Activated CD8-positive, alpha-beta T cell treated with anti-CD3 and anti-CD28 coated beads, Interleukin-2, amount 10 ng/mL, durations not matched to agents 7 days and 5 days (primary cell): ENCODE measurements around the gene PRPF31. TPM values are rescaled to one million over a fixed set of nuclear protein-coding genes. Genes with fewer than 3 reads are reported as not detected.

Experiments used
- ATAC-seq: fragments of 150-1000 bp; cut with Tn5 transposase; one replicate; pipeline ENCODE4 v1.10.0; 2021; ENCODE audit warnings: moderate library complexity
- CTCF ChIA-PET: fragments of 350-600 bp; sonication (Branson Sonifier 250); formaldehyde crosslinking; loops from one replicate; lab custom pipeline; 2021; ENCODE audit warnings: antibody characterized with exemption; lab: Charles Lee
- POLR2A ChIA-PET: fragments of 350-600 bp; sonication (Branson Sonifier 250); formaldehyde crosslinking; loops from one replicate; lab custom pipeline; 2021; ENCODE audit warnings: antibody characterized with exemption; lab: Charles Lee
- DNase-seq: peaks from one replicate; pipeline ENCODE4 v3.0.0-alpha.2; 2020
- H3K27ac Mint-ChIP-seq: one replicate; pipeline ENCODE4 v1.8.0; 2021; ENCODE audit warnings: mild to moderate bottlenecking, mixed read lengths
- H3K27me3 Mint-ChIP-seq: one replicate; pipeline ENCODE4 v1.8.0; 2021; ENCODE audit warnings: low read depth, mixed read lengths
- H3K36me3 Mint-ChIP-seq: one replicate; pipeline ENCODE4 v1.8.0; 2021; ENCODE audit warnings: low read depth, mixed read lengths
- H3K4me1 Mint-ChIP-seq: one replicate; pipeline ENCODE4 v1.8.0; 2021; ENCODE audit warnings: low read depth, mixed read lengths
- H3K4me3 Mint-ChIP-seq: one replicate; pipeline ENCODE4 v1.8.0; 2021; ENCODE audit warnings: mild to moderate bottlenecking, mixed read lengths
- H3K9me3 Mint-ChIP-seq: one replicate; pipeline ENCODE4 v1.8.0; 2022; ENCODE audit warnings: mixed read lengths; ENCODE audit not compliant: insufficient read depth
- total RNA-seq, 2 experiments: library from RNA; stranded (reverse); gene quantifications; one replicate each; pipeline ENCODE4 v1.2.3, GENCODE V29; 2021

The PRPF31 gene
- total RNA-seq, 2 experiments from 2014 or later, result 77.5 to 82.8 TPM

DNA sequence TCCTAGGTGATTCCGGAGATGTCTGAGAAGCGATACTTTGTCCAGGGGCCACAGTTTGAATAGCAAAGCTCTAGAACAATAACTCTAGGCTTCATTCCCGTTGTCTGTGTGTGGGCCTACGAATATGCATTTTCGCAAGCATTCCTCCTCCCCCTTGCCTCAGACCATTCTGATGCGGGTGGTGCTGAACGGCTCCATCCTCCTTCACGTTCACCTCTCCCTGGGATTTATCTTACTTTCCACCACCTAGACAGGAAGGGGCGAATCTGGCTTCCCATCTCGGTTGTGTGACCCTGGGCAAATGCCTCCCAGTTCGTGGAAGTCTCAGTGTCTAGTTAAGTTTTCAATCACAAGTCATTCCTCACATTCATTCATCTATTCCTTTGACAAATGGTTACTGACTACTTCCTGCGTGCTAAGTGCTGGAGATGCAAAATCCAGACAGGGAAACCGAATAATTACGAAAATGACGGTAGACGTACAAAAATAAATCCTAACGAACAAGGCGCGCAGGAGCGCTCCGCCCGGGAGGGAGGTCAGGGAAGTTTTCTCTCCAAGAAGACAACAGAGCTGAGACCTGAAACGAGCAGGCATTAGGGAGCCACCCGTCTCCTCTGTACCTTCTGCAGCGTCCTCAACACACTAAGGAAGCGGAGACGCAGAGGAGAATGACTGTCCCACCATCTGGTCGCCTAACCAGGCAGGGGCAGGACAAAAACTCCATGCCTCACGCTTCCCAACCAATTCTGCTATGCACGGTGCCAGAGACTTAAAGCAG lies 20.7 kb downstream of the PRPF31 start:
- H3K4me1 Mint-ChIP-seq, result peaks cover 45% of the 10 kb centered on the region
- peak overlapping the region; percentile 92 for H3K27ac Mint-ChIP-seq
- DNase-seq (no peak), ATAC-seq (no peak)
- H3K4me3 Mint-ChIP-seq, result peak overlapping the region; percentile 84
- peaks cover 25% of the 10 kb centered on the region for H3K36me3 Mint-ChIP-seq
- H3K9me3 Mint-ChIP-seq, result no peaks in the 10 kb centered on the region
- ChIA-PET POLR2A (interaction anchor here (0.8 to 2.3 kb wide), 9 partner anchors 12 to 65 kb away, joined by 3 to 20 read pairs (median 4); partner anchors contain the start of genes LENG1, PRPF31 and TFPT), CTCF (interaction anchor here (1.0 to 2.2 kb wide), 11 partner anchors 14 to 253 kb away, joined by 3 to 7 read pairs (median 3); partner anchors contain the start of genes LENG1, PRPF31 and TFPT)
- no peaks in the 10 kb centered on the region for H3K27me3 Mint-ChIP-seq

DNA sequence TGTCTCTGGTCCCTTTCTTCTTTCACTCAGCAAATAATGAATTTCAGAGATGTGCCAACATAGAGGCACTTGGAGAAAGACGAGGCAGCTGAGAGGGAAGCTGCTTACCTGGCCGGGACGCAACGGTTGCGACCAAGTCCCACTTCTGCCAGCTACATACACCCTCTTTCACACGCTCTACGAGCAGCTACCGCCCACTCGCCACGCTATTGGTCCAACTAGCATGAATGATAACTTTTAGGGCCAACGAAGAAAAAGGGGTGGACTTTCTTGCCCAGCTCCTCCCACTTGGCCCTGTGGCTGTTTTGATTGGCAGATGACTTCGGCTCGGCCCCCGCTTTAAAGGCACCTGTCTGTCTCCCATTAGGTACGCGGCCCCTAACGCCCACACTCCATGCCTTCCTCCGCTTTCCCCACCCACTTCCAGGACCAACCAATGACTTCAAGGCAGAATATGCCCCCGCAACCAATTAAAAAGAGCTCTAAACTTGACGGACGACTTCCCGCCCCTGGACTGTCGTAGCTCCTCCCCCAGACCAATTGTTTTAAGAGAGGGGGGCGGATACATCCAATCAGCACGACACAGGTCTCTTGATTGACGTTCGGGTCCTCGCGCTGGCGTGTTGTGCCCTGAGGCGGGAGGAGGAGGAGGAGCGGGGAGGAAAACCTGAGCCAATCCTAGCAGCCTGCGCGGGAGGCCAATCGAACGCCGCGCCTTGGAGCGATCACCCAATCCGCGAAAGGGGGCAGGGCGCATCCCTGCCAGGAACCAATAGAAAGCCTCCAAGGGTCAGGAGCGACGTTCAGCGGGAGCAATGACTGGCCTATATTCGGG lies 21.5 kb downstream of the PRPF31 start:
- Mint-ChIP-seq H3K27ac (peak overlapping the region; percentile 92), H3K36me3 (peaks cover 24% of the 10 kb centered on the region), H3K9me3 (no peaks in the 10 kb centered on the region), H3K27me3 (no peaks in the 10 kb centered on the region), H3K4me1 (peaks cover 45% of the 10 kb centered on the region), H3K4me3 (peak overlapping the region; percentile 84)
- ATAC-seq, result peak; percentile 88
- DNase-seq, result peak; percentile 100
- POLR2A ChIA-PET, result interaction anchor here (0.5 to 2.3 kb wide), 13 partner anchors 11 to 1517 kb away, joined by 3 to 20 read pairs (median 3); partner anchors contain the start of genes LENG1, MYADM, PRPF31 and TFPT
- CTCF ChIA-PET, result interaction anchor here (1.0 to 2.2 kb wide), 13 partner anchors 14 to 1517 kb away, joined by 3 to 7 read pairs (median 3); partner anchors contain the start of genes LENG1, MBOAT7, PRPF31 and TFPT

DNA sequence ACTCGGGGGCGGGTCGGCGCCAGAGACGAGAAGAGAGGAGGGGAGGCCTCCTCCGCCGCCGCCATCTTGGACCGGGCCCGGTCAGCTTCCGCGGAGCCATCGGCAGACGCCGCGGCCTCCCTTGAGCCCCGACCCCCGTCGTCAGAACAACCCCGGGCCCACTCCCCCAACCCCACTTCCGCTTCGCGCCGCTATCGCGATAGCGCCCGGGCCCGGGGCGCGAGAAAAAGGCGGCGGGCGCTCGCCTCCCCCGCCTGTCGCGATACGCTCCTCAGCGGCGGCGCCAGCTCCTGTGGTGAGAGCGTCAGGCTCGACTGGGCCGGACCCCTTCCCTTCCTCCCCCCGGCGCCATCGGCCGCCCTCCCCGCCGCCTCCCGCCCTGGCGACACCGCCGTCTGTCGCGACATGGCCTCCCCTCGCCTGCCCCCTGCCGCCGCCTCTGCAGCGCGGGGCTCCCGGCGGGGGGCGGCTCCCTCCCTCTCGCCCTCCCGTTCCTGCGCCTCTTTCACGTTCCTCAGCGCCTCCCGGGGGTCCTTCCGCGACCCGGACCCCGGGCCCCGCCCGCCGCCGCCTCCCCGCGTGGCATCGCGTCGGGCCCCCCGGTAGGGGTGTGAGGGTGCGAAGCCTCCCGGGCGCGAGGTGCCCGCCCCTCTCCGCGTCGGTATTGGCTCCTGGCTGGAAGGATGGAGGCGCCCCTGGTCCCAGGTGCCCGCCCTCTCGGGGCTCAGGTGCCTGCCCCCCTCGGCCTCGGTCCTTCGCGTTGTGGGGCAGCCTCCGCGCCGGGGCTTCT lies 22.3 kb downstream of the PRPF31 start, which contains the start of gene CNOT3:
CNOT3 (plus strand) TSS at position 64 of the 790 bp plus-strand sequence. CDS start 5,217 bp downstream, outside the sequence.
- ChIA-PET POLR2A (interaction anchor here (0.5 to 2.5 kb wide), 10 partner anchors 10 to 1516 kb away, joined by 3 to 20 read pairs (median 4); partner anchors contain the start of genes LENG1, MYADM, PRPF31 and TFPT), CTCF (interaction anchor here (1.0 to 2.2 kb wide), 11 partner anchors 17 to 1516 kb away, joined by 3 to 7 read pairs (median 4); partner anchors contain the start of genes LENG1 and MBOAT7)
- ATAC-seq (no peak), DNase-seq (peak; percentile 44)
- Mint-ChIP-seq H3K27ac (peak within 1 kb of the TSS; percentile 92), H3K9me3 (no peaks in the 10 kb centered on the region), H3K4me3 (peak within 1 kb of the TSS; percentile 84), H3K4me1 (peaks cover 45% of the 10 kb centered on the region), H3K27me3 (no peaks in the 10 kb centered on the region), H3K36me3 (peaks cover 32% of the 10 kb centered on the region)

DNA sequence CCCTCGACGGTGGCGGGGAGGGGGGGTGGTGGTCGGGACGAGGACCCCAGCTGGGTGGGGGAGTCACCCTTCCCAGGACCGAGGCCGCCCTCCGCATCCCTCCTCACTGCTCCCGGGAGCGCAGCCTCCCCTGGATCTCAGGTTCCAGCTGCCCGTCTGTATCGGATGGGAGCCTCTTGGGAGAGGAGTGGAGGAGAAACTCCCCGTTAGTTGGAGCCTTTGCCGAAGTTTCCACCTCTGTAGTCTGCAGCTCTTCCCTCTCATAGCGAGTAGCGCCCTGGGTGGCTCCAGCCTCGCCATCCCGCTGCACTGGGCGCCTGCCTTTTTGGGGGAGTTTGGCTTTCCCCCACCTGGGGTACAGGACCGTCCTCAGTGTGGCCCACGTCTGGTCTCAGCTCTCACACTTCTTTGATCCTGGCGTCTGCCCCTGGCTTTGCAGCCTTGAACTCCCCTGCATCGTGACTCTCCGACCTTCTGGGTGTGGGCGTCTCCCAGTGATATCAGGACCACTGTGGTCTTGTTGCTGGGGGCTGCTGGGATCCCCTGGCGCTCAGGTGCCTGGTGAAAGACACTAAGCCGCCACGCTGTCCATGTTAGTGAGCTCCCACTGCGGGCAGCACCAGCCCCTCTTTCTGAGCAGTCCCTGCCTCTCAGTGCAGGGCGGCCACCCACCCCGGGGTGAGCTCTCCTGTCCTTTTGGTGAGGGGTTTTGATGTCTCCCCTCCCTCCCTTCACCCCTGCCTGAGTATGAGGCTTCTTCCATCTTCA lies 23.1 kb downstream of the PRPF31 start:
- Mint-ChIP-seq H3K4me3 (peak overlapping the region; percentile 84), H3K9me3 (no peaks in the 10 kb centered on the region), H3K36me3 (peaks cover 39% of the 10 kb centered on the region), H3K4me1 (peaks cover 45% of the 10 kb centered on the region), H3K27me3 (no peaks in the 10 kb centered on the region), H3K27ac (peak overlapping the region; percentile 87)
- DNase-seq (no peak), ATAC-seq (no peak)
- ChIA-PET POLR2A (interaction anchor here (0.6 to 2.5 kb wide), 6 partner anchors 19 to 1439 kb away, joined by 3 to 20 read pairs (median 4); partner anchors contain the start of genes LENG1, PRPF31 and TFPT), CTCF (interaction anchor here (1.2 kb wide), 1 partner anchor 20 kb away, joined by 4 read pairs; the partner anchor contains the start of gene LENG1)

DNA sequence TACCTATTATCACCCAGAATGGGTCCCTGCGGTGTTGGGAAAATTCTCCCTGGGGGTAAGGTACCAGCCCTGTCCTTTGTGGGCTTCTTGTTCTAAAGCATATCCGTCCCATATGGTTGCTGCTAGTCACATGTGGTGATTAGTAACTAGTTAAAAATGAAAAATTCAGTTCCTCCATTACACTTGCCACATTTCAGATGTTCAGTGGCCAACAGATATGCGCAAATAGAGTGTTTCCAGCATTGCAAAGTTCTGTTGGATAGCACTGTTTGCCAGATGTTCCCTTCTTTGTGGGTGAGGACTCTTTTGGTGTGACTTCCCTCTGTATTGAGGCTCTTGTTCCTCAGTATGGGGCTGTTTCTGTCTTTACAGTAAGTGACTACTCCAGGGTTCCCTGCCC lies 25.8 kb downstream of the PRPF31 start:
- no peak for ATAC-seq
- H3K36me3 Mint-ChIP-seq, result peaks cover 56% of the 10 kb centered on the region
- H3K4me1 Mint-ChIP-seq, result peaks cover 31% of the 10 kb centered on the region
- H3K9me3 Mint-ChIP-seq, result no peaks in the 10 kb centered on the region
- POLR2A ChIA-PET, result interaction anchor here (1.5 kb wide), 1 partner anchor 18 kb away, joined by 7 read pairs; the partner anchor contains the start of gene LENG1
- H3K27ac Mint-ChIP-seq, result no peak overlapping the region
- CTCF ChIA-PET, result interaction anchor here (1.2 kb wide), 1 partner anchor 19 kb away, joined by 3 read pairs; the partner anchor contains the start of gene LENG1
- H3K4me3 Mint-ChIP-seq, result no peak overlapping the region
- H3K27me3 Mint-ChIP-seq, result no peaks in the 10 kb centered on the region
- no peak for DNase-seq

DNA sequence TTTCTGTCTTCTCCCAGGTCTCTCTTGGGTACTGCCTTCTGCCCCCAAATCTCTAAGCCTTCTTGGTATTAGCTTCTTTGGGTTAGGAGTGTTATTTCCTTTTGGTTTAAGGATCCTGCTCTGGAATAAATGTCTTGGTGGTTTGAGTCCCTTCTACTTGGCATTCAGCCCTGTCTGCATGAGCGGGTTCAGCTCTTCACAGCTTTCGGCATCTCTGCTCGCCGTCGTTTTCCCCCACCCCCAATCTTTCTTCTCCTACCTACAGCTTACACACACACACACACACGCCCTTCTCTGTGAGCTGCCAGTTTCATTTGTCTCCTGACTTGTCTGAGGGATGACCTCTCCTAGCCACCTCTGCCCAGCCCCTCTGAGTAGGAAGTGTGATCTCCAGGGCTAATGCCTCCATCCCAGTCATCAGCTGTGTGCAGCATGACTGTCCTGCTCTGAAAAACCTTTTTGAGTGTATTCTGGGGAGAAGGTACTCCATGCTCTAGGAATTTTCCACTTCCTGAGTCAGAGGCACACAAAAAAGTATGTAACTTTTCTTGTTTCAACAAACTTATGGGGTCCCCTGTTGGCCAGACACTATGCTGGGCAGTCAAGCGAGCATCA lies 26.7 kb downstream of the PRPF31 start:
- POLR2A ChIA-PET, result interaction anchor here (1.5 kb wide), 1 partner anchor 17 kb away, joined by 7 read pairs; the partner anchor contains the start of gene LENG1
- Mint-ChIP-seq H3K27ac (no peak overlapping the region), H3K9me3 (no peaks in the 10 kb centered on the region), H3K4me1 (peaks cover 26% of the 10 kb centered on the region), H3K36me3 (peaks cover 64% of the 10 kb centered on the region), H3K27me3 (no peaks in the 10 kb centered on the region), H3K4me3 (no peak overlapping the region)
- CTCF ChIA-PET, result no interaction called here
- ATAC-seq (no peak), DNase-seq (no peak)

DNA sequence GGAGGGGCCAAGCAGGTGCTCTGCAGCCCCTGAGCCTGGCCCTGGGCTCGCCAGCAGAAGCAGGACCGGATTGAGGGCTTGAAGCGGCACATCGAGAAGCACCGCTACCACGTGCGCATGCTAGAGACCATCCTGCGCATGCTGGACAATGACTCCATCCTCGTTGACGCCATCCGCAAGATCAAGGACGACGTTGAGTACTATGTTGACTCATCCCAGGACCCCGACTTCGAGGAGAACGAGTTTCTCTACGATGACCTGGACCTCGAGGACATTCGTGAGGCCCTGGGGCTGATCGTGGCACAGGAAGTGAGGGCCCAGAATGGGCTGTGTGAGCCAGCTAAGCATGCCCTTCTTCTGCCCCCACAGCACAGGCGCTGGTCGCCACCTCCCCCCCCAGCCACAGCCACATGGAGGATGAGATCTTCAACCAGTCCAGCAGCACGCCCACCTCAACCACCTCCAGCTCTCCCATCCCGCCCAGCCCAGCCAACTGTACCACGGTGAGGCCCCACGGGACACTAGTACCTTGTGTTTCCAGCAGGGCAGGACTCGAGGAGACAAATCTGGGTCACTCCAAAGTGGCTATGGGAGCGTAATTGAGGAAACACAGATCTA lies 30.1 kb downstream of the PRPF31 start:
- Mint-ChIP-seq H3K36me3 (peaks cover 73% of the 10 kb centered on the region), H3K9me3 (no peaks in the 10 kb centered on the region), H3K4me3 (no peak overlapping the region), H3K27me3 (no peaks in the 10 kb centered on the region), H3K27ac (no peak overlapping the region), H3K4me1 (peaks cover 4% of the 10 kb centered on the region)
- POLR2A ChIA-PET, result interaction anchor here (1.5 kb wide), 1 partner anchor 14 kb away, joined by 3 read pairs; the partner anchor contains the start of gene LENG1
- CTCF ChIA-PET, result no interaction called here
- ATAC-seq (no peak), DNase-seq (no peak)

DNA sequence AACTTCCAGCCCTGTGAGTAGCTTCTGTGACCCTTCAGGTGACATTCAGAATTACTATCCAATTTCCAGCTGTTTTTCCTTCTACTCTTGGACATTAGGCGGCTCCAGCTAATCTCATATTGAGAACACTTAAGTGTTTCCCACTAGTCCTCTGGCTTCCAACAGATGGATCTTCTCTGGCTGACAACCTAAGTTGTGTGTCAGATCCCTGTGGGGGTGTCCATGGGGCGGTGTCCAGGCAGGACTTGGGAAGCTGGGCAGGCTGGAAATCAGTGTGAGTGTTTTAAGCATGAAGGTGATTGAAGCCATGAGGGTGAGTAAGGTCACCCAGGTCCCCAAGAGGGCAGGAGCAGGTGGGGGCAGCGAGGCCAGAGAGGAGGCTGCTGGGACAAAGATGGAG lies 32.1 kb downstream of the PRPF31 start:
- H3K27ac Mint-ChIP-seq, result no peak overlapping the region
- H3K4me1 Mint-ChIP-seq, result no peaks in the 10 kb centered on the region
- no peak overlapping the region for H3K4me3 Mint-ChIP-seq
- ATAC-seq (no peak), DNase-seq (no peak)
- ChIA-PET CTCF (no interaction called here), POLR2A (interaction anchor here (0.9 to 2.8 kb wide), 2 partner anchors 11 to 12 kb away, joined by 3 to 12 read pairs; partner anchors contain the start of genes CNOT3 and LENG1)
- H3K9me3 Mint-ChIP-seq, result no peaks in the 10 kb centered on the region
- no peaks in the 10 kb centered on the region for H3K27me3 Mint-ChIP-seq
- H3K36me3 Mint-ChIP-seq, result peaks cover 70% of the 10 kb centered on the region

DNA sequence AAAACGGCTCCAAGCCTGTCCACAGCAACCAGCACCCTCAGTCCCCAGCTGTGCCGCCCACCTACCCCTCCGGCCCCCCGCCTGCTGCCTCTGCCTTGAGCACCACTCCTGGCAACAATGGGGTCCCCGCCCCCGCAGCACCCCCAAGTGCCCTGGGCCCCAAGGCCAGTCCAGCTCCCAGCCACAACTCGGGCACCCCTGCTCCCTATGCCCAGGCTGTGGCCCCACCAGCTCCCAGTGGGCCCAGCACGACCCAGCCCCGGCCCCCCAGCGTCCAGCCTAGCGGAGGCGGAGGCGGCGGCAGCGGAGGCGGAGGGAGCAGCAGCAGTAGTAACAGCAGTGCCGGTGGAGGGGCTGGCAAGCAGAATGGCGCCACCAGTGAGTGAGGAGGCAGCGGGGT lies 32.6 kb downstream of the PRPF31 start:
- Mint-ChIP-seq H3K4me3 (no peak overlapping the region), H3K27ac (no peak overlapping the region), H3K9me3 (no peaks in the 10 kb centered on the region), H3K4me1 (peaks cover under 1% of the 10 kb centered on the region), H3K36me3 (peaks cover 69% of the 10 kb centered on the region), H3K27me3 (no peaks in the 10 kb centered on the region)
- CTCF ChIA-PET, result no interaction called here
- POLR2A ChIA-PET, result interaction anchor here (0.9 to 2.8 kb wide), 2 partner anchors 11 kb away, joined by 3 to 12 read pairs; partner anchors contain the start of genes CNOT3 and LENG1
- DNase-seq (no peak), ATAC-seq (no peak)
